Measurements from ENCODE around the gene PPM1M. TPM values are rescaled to one million over a fixed set of nuclear protein-coding genes. Genes with fewer than 3 reads are reported as not detected.

Gene PPM1M
- total RNA-seq, 2 experiments from 2014 or later: 94.3 to 100 TPM

DNA sequence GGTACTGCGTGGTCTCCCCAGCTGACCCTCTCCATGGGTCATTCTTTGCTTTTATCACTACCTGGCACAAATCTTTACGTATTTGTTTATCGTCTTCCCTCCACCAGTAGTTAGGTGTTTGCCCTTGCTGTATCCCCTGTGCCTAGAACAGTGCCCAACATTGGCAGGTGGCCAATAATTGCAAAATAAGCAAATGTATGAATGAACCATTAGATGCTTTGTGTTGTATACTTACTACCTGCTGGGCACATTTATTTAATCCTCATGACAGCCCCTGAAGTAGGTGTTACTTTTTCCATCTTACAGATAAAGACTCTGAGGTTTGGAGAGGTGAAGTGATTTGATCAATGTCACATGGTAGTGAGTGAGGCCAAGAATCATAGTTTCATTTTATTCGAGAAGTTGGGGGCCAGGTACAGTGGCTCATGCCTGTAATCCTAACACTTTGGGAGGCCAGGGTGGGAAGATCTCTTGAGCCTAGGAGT is 4.6 kb upstream of the PPM1M start:
- ChIA-PET POLR2A (interaction anchor here (0.6 to 33.3 kb wide), 11 partner anchors 8 to 189 kb away, joined by 3 to 949 read pairs (median 7); partner anchors contain the start of genes GLYCTK, TLR9 and WDR82), CTCF (interaction anchor here (0.7 to 6.5 kb wide), 13 partner anchors 8 to 239 kb away, joined by 3 to 65 read pairs (median 8); partner anchors contain the start of genes GLYCTK and WDR82)
- no peaks in the 10 kb centered on the region for H3K27me3 Mint-ChIP-seq
- peak; percentile 23 for DNase-seq
- TF ChIP-seq, protein P1, sequence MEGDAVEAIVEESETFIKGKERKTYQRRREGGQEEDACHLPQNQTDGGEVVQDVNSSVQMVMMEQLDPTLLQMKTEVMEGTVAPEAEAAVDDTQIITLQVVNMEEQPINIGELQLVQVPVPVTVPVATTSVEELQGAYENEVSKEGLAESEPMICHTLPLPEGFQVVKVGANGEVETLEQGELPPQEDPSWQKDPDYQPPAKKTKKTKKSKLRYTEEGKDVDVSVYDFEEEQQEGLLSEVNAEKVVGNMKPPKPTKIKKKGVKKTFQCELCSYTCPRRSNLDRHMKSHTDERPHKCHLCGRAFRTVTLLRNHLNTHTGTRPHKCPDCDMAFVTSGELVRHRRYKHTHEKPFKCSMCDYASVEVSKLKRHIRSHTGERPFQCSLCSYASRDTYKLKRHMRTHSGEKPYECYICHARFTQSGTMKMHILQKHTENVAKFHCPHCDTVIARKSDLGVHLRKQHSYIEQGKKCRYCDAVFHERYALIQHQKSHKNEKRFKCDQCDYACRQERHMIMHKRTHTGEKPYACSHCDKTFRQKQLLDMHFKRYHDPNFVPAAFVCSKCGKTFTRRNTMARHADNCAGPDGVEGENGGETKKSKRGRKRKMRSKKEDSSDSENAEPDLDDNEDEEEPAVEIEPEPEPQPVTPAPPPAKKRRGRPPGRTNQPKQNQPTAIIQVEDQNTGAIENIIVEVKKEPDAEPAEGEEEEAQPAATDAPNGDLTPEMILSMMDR (IDR thresholded peaks at IDR 0.05): no peak
- H3K4me1 Mint-ChIP-seq (ENCODE audit: low read depth): peaks cover 64% of the 10 kb centered on the region
- peak; percentile 2 for ATAC-seq
- intact Hi-C loops (cut with micrococcal nuclease): no loop called here
- peaks cover 59% of the 10 kb centered on the region for H3K36me3 Mint-ChIP-seq (ENCODE audit: low read depth)
- H3K27ac Mint-ChIP-seq: peak overlapping the region; percentile 97
- peak overlapping the region; percentile 99 for H3K4me3 Mint-ChIP-seq
- H3K9me3 Mint-ChIP-seq: peaks cover 4% of the 10 kb centered on the region

GRCh38 chr3:52242039-52242438 is 3.5 kb upstream of the PPM1M start:
- TF ChIP-seq, protein P1 (IDR thresholded peaks at IDR 0.05): no peak
- CTCF ChIA-PET: interaction anchor here (1.2 to 6.5 kb wide), 6 partner anchors 10 to 97 kb away, joined by 3 to 65 read pairs (median 18); partner anchors contain the start of gene WDR82
- no peak for ATAC-seq
- POLR2A ChIA-PET: interaction anchor here (2.6 to 33.3 kb wide), 4 partner anchors 11 to 36 kb away, joined by 7 to 949 read pairs (median 92); partner anchors contain the start of genes GLYCTK, TLR9 and WDR82
- Mint-ChIP-seq H3K4me3 (peak overlapping the region; percentile 1), H3K4me1 (ENCODE audit: low read depth) (peaks cover 61% of the 10 kb centered on the region), H3K27me3 (no peaks in the 10 kb centered on the region), H3K36me3 (ENCODE audit: low read depth) (peaks cover 64% of the 10 kb centered on the region), H3K9me3 (peaks cover 4% of the 10 kb centered on the region), H3K27ac (peak overlapping the region; percentile 83)
- intact Hi-C loops (cut with micrococcal nuclease): no loop called here
- DNase-seq: no peak

DNA sequence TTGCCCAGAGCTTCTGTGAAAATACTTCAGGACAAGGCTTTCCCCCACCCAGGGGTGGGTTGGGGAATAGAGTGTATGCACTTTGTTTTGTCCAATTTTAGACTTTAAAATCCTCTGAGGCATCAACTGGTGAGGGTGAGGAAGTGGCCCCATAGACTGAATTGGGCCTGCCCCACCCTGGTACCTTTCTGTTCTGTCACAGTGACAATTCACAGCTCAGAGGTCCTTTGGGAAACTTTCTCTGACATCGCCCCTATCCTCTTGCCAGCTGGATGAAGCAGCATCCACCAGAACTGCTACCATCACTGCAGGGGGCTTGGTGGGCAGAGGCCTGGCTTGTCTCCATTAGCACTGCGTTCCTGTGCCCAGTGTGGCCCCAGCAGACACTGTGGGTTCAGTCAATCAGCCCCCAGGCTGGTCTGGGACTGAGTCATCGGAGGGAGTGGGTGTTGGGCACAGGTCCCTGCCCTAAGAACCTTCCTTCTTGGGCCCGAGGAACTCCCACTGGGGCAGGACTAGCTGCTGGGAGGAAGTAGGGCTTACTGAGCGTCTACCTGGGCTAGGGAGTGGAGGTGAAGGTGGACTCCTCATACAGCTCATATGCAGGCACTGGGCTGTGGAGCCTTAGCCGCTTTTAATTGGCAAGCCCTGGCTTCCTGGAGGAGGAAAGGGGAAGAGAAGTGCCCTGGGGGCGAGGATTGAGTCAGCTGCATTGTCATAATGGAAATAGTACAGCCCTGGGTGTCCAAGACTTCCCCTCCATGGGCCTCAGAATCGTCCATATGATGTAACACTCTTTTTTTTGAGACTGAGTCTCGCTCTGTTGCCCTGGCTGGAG is 1.5 kb upstream of the PPM1M start:
- CTCF ChIA-PET: interaction anchor here (0.6 to 4.1 kb wide), 9 partner anchors 8 to 95 kb away, joined by 3 to 25 read pairs (median 4); no protein-coding TSS in a partner anchor
- H3K27ac Mint-ChIP-seq: peak overlapping the region; percentile 95
- intact Hi-C loops (cut with micrococcal nuclease): no loop called here
- POLR2A ChIA-PET: interaction anchor here (0.9 to 33.3 kb wide), 10 partner anchors 9 to 252 kb away, joined by 3 to 949 read pairs (median 4); partner anchors contain the start of genes GLYCTK, TLR9 and WDR82
- TF ChIP-seq, protein P1 (IDR thresholded peaks at IDR 0.05): no peak
- peaks cover 4% of the 10 kb centered on the region for H3K9me3 Mint-ChIP-seq
- DNase-seq: peak; percentile 78
- peaks cover 77% of the 10 kb centered on the region for H3K36me3 Mint-ChIP-seq (ENCODE audit: low read depth)
- peak overlapping the region; percentile 80 for H3K4me3 Mint-ChIP-seq
- peak; percentile 9 for ATAC-seq
- no peaks in the 10 kb centered on the region for H3K27me3 Mint-ChIP-seq
- peaks cover 68% of the 10 kb centered on the region for H3K4me1 Mint-ChIP-seq (ENCODE audit: low read depth)

DNA sequence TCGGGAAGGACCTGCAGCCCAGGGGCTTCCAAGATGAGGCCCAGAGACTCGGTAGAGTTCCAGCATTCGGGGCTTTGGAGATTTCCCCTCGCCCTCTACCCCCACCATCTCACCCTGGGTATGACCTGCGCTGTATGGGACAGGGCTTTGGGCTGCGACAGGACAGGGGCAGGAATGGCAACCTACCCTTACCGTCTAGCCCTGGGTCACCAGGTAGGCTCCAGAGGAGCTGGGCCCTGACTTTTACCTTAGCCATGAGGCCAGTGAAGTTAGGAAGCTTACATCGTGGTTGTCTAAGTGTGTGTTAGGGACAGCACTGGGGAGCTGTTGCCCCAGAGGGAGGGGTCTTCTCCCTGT is 683 bp downstream of the PPM1M start:
- ChIA-PET POLR2A (interaction anchor here (1.3 to 33.3 kb wide), 6 partner anchors 10 to 31 kb away, joined by 3 to 949 read pairs (median 21); partner anchors contain the start of genes GLYCTK, TWF2 and WDR82), CTCF (interaction anchor here (0.6 to 2.0 kb wide), 8 partner anchors 11 to 93 kb away, joined by 3 to 6 read pairs (median 4); no protein-coding TSS in a partner anchor)
- Mint-ChIP-seq H3K36me3 (ENCODE audit: low read depth) (peaks cover 76% of the 10 kb centered on the region), H3K27me3 (no peaks in the 10 kb centered on the region), H3K27ac (peak overlapping the region; percentile 94), H3K9me3 (peaks cover 4% of the 10 kb centered on the region), H3K4me1 (ENCODE audit: low read depth) (peaks cover 74% of the 10 kb centered on the region), H3K4me3 (peak overlapping the region; percentile 94)
- peak; percentile 9 for ATAC-seq
- DNase-seq: no peak
- intact Hi-C loops (cut with micrococcal nuclease): no loop called here
- TF ChIP-seq, protein P1 (IDR thresholded peaks at IDR 0.05): no peak

Data from activated CD8-positive, alpha-beta T cell treated with anti-CD3 and anti-CD28 coated beads for 36 hours (primary cell).